ENCODE results near the gene C2CD4A.
A peak's percentile ranks its signal among the peaks of the same experiment; 100 is the strongest.

C2CD4A gene

GRCh38 chr15:62053439-62054085 is 13.2 kb upstream of the C2CD4A start:
- H3K4me3 ChIP-seq (replicated peaks; ENCODE audit: low read depth, low read length): no peak overlapping the region
- TF ChIP-seq CTCF (IDR thresholded peaks at IDR 0.05; ENCODE audit: low read depth, low read length, missing control alignments): no peak
- DNase-seq (ENCODE audit: extremely low read depth, low read depth): no peak

GRCh38 chr15:62054979-62055378 is 11.8 kb upstream of the C2CD4A start:
- no peak for DNase-seq (ENCODE audit: extremely low read depth, low read depth)
- H3K4me3 ChIP-seq (replicated peaks; ENCODE audit: low read depth, low read length): no peak overlapping the region
- TF ChIP-seq CTCF (IDR thresholded peaks at IDR 0.05; ENCODE audit: low read depth, low read length, missing control alignments): no peak

- H3K4me3 ChIP-seq (replicated peaks; ENCODE audit: low read depth, low read length): no peak overlapping the region
- TF ChIP-seq CTCF (IDR thresholded peaks at IDR 0.05; ENCODE audit: low read depth, low read length, missing control alignments): no peak
- DNase-seq (ENCODE audit: extremely low read depth, low read depth): no peak
These were observed 9.3 kb upstream of the C2CD4A start for GRCh38 chr15:62057341-62057980.

GRCh38 chr15:62058327-62059028 is 8.3 kb upstream of the C2CD4A start:
- peak overlapping the region; percentile 88; the same call in 1 of the 2 replicates for H3K4me3 ChIP-seq (replicated peaks; ENCODE audit: low read depth, low read length)
- DNase-seq (ENCODE audit: extremely low read depth, low read depth): no peak
- TF ChIP-seq CTCF (IDR thresholded peaks at IDR 0.05; ENCODE audit: low read depth, low read length, missing control alignments): no peak

- no peak for TF ChIP-seq CTCF (IDR thresholded peaks at IDR 0.05; ENCODE audit: low read depth, low read length, missing control alignments)
- DNase-seq (ENCODE audit: extremely low read depth, low read depth): no peak
- H3K4me3 ChIP-seq (replicated peaks; ENCODE audit: low read depth, low read length): peak overlapping the region; percentile 88
These were observed 7.5 kb upstream of the C2CD4A start for GRCh38 chr15:62059108-62059815.

- DNase-seq (ENCODE audit: extremely low read depth, low read depth): no peak
- peak overlapping the region; percentile 88 for H3K4me3 ChIP-seq (replicated peaks; ENCODE audit: low read depth, low read length)
- no peak for TF ChIP-seq CTCF (IDR thresholded peaks at IDR 0.05; ENCODE audit: low read depth, low read length, missing control alignments)
These were observed 7.0 kb upstream of the C2CD4A start for GRCh38 chr15:62059816-62060112.
